NCI-H2171 treated with DMSO at 0.1 percent for 48 hours (cell line): ENCODE data around the gene SRPRB.

Source experiments
- DNase-seq: peaks from one replicate; lab custom pipeline; 2025; lab: John Stamatoyannopoulos, UW

SRPRB gene

DNA sequence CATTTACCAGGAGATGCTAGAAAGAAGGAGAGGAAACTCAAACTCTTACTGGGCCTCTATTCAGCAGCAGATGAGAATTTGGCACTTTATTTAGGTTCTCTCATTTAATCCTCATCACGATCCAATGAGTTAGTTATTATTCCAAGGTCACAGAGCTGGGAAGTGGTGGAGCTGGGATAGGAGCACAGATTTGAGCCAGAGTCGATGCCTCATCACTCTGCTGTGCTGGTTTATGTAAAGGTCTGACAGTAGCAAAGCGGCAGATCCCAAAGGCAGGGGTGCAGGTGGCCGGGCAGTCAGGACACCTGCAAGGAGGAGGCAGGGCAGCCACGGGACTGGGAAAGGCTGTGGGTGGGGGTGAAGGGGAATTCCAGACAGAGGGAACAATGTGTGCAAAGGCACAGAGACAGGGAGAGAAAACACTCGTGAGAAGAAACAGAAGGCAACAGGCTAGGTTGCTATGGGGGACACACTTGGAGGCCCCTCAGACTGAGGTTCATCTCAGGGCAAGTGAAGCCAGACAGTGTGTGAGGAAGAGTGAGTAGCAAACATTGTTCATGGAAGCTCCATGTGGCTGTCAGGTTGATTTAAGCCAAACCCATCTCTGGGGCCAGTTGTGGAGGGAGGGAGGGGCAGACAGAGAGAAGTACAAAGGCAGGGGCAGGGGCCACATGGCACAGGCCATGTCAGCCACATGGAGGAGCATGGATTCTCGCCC, 63.3 kb downstream of the SRPRB start:
- DNase-seq, result peak; percentile 15

DNA sequence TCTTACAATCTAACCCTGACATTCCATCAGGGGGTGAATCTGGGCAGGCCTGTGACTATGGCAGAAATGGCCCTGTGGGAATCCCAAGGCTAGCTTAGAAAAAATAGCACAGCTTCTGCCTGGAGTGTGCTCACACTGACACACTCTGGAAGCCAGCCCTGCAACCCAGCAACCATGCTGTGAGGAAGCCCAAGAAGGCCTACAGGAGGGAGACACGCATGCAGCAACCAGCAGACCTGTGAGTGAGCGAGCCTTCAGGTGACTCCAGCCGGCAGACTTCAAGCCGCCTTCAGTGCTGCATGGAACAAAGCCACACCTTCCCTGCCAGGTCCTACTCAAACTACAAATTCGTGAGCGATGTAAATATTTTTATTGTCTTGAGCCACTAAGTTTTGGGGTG, 64.0 kb downstream of the SRPRB start:
- DNase-seq, result no peak

DNA sequence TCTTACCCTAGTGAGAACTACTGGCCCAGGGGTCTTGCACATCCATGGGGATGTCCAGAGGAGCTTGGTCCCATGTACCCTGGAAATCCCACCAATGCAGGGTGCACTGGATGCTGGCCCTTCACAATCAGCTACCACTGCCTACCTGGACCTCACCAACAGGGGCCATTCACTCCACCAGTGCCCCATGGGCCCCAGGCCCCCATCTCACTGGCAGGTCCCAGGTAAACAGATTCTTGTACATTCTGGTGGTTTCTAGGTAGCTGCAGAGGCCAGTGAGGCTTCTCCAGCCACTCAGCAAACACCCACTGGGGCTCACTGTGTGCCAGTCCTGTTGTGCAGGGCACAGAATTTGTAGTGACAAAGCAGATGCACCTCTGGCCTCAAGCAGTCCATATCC, 65.2 kb downstream of the SRPRB start:
- no peak for DNase-seq
